ENCODE measurements around the gene URAD. TPM values are rescaled to one million over a fixed set of nuclear protein-coding genes. Genes with fewer than 3 reads are reported as not detected.
"Not testable (repeated sequence)": the region's sequence is repeated elsewhere in the genome, so short reads cannot be mapped to it uniquely, and the experiment has no call there.

URAD gene
- total RNA-seq, 2 donors from 2014 or later = not detected

DNA sequence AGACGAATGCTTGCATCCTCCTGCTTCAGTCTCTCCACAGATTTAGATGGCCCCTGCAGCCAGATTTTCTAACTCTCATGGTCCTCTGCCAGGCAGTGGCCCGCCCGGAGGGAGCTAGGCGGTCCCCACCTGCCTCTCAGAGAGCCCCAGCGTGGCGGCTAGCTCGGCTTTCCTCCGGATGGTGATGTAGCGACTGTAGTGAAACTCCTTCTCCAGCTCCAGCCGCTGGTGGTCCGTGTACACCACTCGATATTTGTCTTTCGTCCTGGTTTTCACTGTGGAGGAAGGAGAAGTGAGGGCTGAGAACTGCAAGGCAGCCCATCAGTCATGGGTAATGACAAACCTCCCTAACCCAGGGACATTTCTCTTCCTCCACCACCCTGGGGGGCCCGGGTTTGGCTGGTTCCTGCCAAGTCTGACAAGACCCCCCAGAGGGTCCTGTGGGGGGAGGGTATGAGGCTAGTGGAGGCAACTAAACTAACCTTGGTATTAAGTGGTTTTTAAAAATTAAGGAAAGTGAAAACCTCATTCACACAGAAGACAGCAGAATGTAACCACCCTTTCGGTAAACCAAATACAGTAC, 23.7 kb downstream of the URAD start:
- no peaks in the 10 kb centered on the region for H3K9me3 ChIP-seq (ENCODE audit: control insufficient read depth, low read length, poor library complexity, severe bottlenecking)
- H3K4me1 Mint-ChIP-seq = peaks cover 19% of the 10 kb centered on the region
- peaks cover 78% of the 10 kb centered on the region for H3K27me3 Mint-ChIP-seq
- no peak overlapping the region for H3K27ac Mint-ChIP-seq
- no peak overlapping the region for H3K4me3 Mint-ChIP-seq
- ATAC-seq (no peak), DNase-seq (no peak)
- peaks cover 2% of the 10 kb centered on the region for H3K36me3 Mint-ChIP-seq (ENCODE audit: low read depth)

DNA sequence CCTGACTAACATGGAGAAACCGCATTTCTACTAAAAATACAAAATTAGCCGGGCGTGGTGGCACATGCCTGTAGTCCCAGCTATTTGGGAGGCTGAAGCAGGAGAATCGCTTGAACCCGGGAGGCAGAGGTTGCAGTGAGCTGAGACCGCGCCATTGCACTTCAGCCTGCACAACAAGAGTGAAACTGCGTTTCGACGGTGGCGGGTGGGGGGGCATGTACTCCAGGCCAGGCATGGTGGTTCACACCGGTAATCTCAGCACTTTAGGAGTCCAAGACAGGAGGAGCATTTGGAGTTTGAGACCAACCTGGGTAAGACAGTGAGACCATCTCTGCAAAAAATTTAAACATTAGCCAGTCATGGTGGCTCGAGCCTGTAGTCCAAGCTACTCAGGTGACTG, 24.3 kb downstream of the URAD start:
- not testable (repeated sequence) for H3K4me3 Mint-ChIP-seq; ATAC-seq; H3K36me3 Mint-ChIP-seq (ENCODE audit: low read depth); DNase-seq; H3K27ac Mint-ChIP-seq; H3K9me3 ChIP-seq (ENCODE audit: control insufficient read depth, low read length, poor library complexity, severe bottlenecking)
- Mint-ChIP-seq H3K4me1 (peaks cover 14% of the 10 kb centered on the region), H3K27me3 (peaks cover 78% of the 10 kb centered on the region)

DNA sequence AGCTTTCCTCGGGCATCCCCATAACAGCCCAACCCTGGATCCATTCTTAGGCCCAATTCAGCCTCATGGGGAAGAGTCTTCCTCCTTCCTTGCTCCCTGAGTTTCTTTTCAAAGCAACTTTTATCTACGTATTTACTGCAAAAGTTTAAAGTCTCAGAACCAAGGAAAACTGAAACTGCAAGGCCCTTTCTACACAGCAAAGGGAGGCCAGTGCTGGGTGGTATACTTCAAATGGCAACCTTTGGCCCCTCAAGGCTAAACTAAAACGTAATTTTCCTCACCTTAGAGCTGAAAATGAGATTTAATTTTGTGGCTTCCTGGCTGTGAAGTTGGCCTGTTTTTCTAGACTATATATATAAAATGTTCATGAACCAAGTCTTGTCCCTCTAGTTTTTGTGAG, 25.0 kb downstream of the URAD start:
- no peak for ATAC-seq
- no peaks in the 10 kb centered on the region for H3K9me3 ChIP-seq (ENCODE audit: control insufficient read depth, low read length, poor library complexity, severe bottlenecking)
- Mint-ChIP-seq H3K27ac (no peak overlapping the region), H3K4me1 (peaks cover 12% of the 10 kb centered on the region), H3K27me3 (peaks cover 82% of the 10 kb centered on the region), H3K36me3 (ENCODE audit: low read depth) (no peaks in the 10 kb centered on the region), H3K4me3 (no peak overlapping the region)
- no peak for DNase-seq

DNA sequence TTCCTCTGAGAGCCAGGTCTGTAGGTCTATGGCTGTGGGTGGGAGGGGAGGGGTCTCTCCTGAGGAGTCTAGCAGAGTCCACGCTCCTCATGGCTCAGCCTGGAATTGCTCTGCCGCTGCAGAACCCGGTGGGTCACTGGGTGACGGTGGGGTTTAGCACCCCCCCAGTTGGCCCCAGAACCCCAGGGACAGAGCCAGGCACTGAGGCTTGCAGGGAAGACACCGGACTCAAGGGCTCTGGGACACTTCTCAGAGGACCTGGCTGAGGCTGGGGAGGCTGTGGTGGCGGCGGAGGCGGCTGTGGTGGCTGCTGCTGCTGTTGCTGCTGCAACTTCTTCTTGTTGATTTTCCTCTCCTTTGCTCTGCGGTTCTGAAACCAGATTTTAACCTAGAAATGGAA, 25.5 kb downstream of the URAD start:
- no peaks in the 10 kb centered on the region for H3K9me3 ChIP-seq (ENCODE audit: control insufficient read depth, low read length, poor library complexity, severe bottlenecking)
- DNase-seq = no peak
- Mint-ChIP-seq H3K4me1 (peaks cover 11% of the 10 kb centered on the region), H3K36me3 (ENCODE audit: low read depth) (no peaks in the 10 kb centered on the region), H3K4me3 (no peak overlapping the region), H3K27ac (no peak overlapping the region), H3K27me3 (peaks cover 85% of the 10 kb centered on the region)
- no peak for ATAC-seq

DNA sequence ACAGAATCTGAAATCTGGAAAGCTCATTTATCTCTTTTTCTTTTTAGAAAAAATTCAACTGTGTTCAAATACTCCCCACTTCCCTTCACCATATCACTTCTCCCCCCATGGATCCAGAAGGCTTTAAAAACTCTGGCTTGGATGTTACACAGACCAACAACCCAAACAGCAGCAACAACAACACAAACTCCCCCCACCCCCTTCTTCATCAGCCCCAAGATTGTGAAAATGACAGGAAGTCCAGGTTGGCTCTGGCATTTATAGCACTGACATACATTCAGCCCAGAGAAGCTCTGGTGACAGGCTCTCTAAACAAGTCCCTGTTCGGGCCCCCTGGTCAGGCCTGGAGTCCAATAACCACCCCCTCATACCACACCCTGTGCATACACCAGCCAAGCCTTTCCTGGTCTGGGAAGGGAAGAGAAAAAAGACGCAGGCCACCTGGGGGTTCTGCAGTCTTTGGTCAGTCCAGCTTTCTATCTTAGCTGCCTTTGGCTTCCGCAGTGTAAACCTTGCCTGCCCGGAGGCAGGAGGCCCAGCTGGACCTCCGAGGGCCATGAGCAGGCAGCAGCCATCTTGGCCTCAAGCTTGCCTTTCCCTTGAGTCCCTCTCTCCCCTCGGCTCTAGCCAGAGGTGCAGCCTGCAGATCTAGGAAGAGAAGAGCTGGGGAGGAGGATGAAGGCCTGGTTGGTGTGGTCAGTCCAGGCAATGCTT, 26.2 kb downstream of the URAD start:
- Mint-ChIP-seq H3K4me1 (peaks cover 4% of the 10 kb centered on the region), H3K36me3 (ENCODE audit: low read depth) (no peaks in the 10 kb centered on the region), H3K4me3 (no peak overlapping the region), H3K27me3 (peaks cover 79% of the 10 kb centered on the region), H3K27ac (no peak overlapping the region)
- no peaks in the 10 kb centered on the region for H3K9me3 ChIP-seq (ENCODE audit: control insufficient read depth, low read length, poor library complexity, severe bottlenecking)
- no peak for ATAC-seq
- no peak for DNase-seq

DNA sequence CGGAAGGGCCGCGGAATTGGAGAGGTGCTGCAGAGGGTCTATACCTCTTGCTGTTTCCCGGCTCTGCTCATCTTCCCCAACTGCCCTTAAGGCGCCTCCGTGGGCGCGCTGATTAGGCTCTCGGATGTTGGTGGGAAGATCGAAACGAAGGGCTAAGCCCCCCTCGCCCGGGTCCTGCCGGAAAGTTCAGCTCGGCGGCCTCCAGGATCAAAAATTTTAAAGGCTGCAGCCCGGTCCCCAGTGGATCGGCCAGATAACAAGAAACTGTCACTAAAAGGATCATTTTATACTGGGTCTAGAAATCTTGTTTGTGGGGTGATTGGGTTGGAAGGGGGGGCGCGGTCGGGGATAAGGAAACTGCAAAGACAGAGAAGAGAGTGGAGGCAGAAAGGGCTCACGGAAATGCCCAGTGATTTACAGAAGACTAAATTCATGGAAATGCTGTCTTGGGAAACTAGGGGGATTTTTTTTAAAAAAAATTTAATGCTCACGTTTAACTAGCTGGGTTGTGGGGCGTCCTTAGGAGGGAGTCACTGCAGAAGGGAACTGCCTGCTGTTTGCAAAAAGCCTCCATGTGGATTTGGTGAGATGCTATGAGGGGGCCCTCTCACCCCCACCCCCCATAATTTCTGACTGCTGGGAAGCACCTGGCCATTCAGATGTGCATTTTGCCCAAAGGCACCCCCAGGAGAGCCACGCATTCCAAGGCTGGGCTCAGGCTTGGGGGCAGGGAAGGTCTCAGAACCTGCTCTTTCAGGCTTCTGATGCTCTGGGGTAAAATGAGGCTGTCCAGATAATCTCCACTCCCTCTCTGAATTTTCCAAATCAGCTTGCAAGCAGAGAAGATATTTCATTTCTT, 27.0 kb downstream of the URAD start:
- DNase-seq = no peak
- H3K27ac Mint-ChIP-seq = no peak overlapping the region
- H3K36me3 Mint-ChIP-seq (ENCODE audit: low read depth) = no peaks in the 10 kb centered on the region
- H3K27me3 Mint-ChIP-seq = peaks cover 80% of the 10 kb centered on the region
- peak overlapping the region; percentile 68 for H3K4me3 Mint-ChIP-seq
- H3K4me1 Mint-ChIP-seq = peaks cover 2% of the 10 kb centered on the region
- ATAC-seq = no peak
- no peaks in the 10 kb centered on the region for H3K9me3 ChIP-seq (ENCODE audit: control insufficient read depth, low read length, poor library complexity, severe bottlenecking)

DNA sequence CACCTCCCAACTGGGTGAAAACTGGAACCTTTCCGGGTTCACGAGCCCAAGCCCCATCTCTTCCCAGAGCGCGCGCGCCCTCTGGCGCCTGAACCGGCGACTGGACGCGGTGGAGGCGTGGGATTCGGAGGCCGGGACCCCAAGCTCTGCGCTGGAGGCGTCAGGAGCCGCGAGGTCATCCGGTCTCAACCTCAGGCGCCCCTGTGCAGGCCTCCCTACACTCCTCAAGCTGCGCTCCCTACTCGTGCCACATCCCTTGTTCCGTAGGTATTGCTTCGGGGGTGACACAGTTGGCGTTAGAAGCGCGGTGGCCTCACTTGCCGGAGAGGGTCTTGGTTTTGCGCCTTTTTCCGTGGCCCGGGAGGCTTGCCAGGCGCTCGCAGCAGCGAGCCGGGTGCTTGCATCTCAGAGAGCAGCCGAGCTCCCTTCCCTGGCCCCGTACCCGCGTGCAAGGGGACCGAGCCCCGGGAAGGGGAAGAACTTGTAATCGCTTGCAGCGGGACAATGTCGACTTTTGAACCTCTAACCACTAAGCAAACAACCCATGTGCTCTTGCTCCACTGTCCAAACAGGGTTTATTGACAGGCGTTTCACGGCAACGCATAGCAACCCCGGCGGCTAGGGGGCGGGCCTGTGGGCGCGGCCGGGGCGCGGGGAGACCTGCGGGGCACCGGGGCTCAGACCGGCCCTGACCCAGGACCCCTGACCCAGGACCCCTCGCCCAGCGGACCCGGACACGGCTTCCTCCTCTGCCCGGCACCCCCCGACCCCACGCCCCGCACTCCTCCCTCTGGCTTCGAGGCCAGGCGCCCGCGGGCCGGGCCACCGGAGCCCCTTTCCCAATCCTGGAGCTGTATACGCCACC, 27.9 kb downstream of the URAD start:
- H3K9me3 ChIP-seq (ENCODE audit: control insufficient read depth, low read length, poor library complexity, severe bottlenecking) = no peaks in the 10 kb centered on the region
- peak; percentile 41 for ATAC-seq
- H3K4me1 Mint-ChIP-seq = no peaks in the 10 kb centered on the region
- H3K4me3 Mint-ChIP-seq = peak overlapping the region; percentile 55
- peak overlapping the region; percentile 16 for H3K27ac Mint-ChIP-seq
- no peak for DNase-seq
- H3K36me3 Mint-ChIP-seq (ENCODE audit: low read depth) = no peaks in the 10 kb centered on the region
- H3K27me3 Mint-ChIP-seq = peaks cover 78% of the 10 kb centered on the region

DNA sequence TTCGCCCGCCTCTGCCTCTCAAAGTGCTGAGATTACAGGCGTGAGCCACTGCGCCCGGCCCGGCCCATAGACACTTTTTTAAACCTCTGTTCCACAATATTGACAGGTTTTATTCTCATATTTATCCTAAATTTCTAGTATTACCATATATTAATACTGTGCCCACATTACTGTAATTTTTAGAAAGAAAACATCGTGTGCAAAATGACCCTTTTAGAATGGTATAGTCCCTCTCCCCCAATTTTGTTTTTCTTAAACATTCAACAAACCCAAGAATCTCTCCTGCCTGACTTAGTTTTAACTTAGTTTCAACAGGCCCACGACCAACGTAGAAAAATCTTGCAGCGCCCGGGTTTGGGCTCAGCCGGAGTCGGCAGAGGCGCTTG, 28.5 kb downstream of the URAD start:
- Mint-ChIP-seq H3K27ac (peak overlapping the region; percentile 16), H3K27me3 (peaks cover 78% of the 10 kb centered on the region), H3K4me1 (peaks cover under 1% of the 10 kb centered on the region), H3K36me3 (ENCODE audit: low read depth) (no peaks in the 10 kb centered on the region), H3K4me3 (peak overlapping the region; percentile 31)
- DNase-seq (no peak), ATAC-seq (no peak)
- H3K9me3 ChIP-seq (ENCODE audit: control insufficient read depth, low read length, poor library complexity, severe bottlenecking) = no peaks in the 10 kb centered on the region

DNA sequence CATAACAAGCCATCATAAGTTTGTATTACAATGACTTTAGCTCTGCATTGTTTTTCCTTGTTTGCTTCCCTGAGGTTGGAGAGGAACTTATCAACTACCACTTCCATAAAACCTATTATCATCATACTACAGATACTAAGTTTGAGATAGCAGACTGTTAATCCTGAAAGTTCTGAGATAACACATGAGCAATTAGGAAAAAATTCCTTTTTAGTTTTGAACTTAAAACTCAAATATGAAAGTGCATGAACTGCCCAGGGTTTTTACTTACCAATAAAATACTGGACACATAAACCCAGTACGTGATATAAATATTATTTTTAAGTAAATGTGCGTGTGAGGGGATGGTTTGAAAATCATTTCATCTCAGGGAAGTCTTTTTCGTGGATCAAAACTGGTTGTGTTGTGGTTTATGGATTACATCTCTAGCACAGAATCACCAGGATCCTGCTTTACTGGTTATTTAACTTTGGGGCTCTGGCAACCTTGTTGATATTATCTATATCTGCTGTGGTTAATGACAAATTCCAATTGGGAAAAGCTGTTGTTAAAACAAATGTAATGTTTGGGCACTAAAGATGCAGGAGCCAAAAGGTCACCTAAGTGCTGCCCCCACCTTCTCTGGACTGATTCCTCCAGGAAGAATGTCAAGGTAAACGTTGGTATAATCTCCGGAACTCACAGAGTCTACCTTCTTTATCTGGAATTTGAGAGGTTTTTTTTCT, 31.8 kb downstream of the URAD start:
- Mint-ChIP-seq H3K27ac (no peak overlapping the region), H3K27me3 (peaks cover 65% of the 10 kb centered on the region), H3K4me1 (peaks cover 10% of the 10 kb centered on the region), H3K36me3 (ENCODE audit: low read depth) (no peaks in the 10 kb centered on the region), H3K4me3 (no peak overlapping the region)
- no peak for DNase-seq
- H3K9me3 ChIP-seq (ENCODE audit: control insufficient read depth, low read length, poor library complexity, severe bottlenecking) = no peaks in the 10 kb centered on the region
- ATAC-seq = no peak

DNA sequence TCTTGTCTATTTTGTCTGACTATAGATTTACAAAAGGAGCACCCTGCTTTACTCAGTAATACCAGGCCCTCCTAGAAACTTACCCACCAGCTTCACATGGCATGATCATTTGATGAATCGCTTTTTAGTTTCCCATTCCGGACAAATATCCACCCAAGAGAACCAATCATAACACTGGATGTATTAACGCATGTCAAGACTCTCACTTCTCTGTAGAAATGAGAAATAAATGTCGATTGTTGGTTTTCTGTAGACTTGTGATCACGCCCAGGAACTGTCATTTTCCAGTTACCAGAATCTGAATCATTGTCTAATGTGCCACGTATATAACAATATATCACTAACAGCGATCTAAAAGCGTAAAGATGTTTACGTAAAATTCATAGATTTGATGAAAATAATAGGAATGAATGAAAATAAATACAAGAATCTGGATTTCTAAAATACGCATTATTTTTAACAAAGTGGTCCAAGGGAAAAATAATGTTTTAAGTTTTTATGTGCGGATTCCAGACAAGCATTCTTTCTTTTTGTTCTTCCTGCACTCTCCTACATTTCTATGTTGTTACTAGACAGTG, 33.4 kb downstream of the URAD start:
- Mint-ChIP-seq H3K4me1 (peaks cover 10% of the 10 kb centered on the region), H3K27me3 (peaks cover 62% of the 10 kb centered on the region), H3K27ac (no peak overlapping the region), H3K4me3 (peak overlapping the region; percentile 84), H3K36me3 (ENCODE audit: low read depth) (peaks cover 3% of the 10 kb centered on the region)
- no peak for DNase-seq
- no peaks in the 10 kb centered on the region for H3K9me3 ChIP-seq (ENCODE audit: control insufficient read depth, low read length, poor library complexity, severe bottlenecking)
- no peak for ATAC-seq

DNA sequence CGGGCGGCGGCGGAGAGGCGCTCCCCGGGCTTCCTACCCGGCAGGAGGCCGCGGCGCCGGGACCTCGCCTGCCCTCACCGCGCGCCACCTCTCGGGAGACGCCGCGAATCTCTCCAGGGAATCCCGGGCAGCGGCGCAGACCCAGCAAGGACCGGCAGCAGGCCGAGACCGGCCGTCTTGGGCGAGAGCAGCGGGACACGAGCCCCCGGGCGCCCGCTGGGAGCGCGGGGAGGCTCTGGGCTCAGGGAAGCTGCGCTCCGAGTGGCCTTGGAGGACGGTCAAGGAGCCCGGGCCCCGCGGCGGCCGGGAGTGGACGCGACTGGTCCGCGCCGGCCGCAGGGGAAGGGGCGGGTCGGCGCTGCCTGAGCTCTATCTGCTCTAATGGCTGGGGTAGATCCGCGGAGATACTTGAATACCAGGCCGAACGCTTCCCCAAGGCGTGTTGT, 34.1 kb downstream of the URAD start:
- Mint-ChIP-seq H3K27ac (no peak overlapping the region), H3K4me1 (peaks cover 10% of the 10 kb centered on the region), H3K27me3 (peaks cover 60% of the 10 kb centered on the region), H3K36me3 (ENCODE audit: low read depth) (peaks cover 3% of the 10 kb centered on the region), H3K4me3 (peak overlapping the region; percentile 84)
- DNase-seq = no peak
- H3K9me3 ChIP-seq (ENCODE audit: control insufficient read depth, low read length, poor library complexity, severe bottlenecking) = no peaks in the 10 kb centered on the region
- ATAC-seq = peak; percentile 42
